Measurements from ENCODE around the gene PLEKHN1.

The PLEKHN1 gene

DNA sequence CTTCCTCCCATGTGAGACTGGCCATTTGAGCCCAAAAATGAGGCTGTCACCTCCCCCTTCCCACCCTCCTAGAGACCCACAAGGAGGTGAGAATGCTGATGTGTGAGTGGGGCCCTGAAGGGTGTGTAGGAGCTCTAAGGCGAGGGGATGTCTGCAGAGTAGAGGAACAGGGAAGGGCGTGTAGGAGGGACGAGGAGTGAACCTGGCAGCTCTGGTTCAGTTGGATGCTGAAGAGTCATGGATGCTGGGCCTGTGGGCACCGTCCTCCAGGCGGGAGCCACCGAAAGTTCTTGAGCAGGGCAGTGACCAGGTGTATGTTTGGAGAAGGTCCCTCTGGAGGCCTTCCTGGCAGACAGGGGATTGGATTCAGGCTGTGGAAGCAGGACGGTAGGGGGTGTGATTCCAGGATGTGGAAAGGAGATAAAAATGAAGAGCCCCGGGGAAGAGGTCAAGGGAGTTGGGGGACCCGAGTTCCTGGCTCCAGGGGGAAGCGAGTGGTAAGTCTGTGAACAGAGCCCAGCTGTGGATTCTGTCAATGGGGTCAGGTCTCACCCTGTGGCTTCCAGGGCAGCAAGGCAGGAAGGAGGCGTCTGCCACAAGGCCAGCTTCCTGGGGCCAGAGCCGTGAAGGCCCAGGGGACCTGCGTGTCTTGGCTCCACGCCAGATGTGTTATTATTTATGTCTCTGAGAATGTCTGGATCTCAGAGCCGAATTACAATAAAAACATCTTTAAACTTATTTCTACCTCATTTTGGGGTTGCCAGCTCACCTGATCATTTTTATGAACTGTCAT lies 34.7 kb upstream of the PLEKHN1 start:
- no peak for DNase-seq

DNA sequence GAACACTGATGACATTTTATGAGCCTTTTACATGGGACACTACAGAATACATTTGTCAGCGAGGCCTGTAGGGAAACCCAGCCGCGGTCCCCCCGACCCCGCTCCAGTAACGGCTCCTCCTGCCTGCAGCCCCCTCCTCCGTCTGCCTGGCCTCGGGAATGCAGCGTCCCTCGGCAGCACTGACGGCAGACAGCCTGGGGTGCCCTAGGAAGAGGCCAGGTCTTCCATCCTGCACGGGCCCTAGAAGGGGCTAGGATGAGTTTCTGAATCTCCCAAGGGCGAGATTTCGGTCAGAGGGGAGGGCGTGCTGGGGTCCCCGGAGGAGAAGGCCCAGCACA lies 34.1 kb upstream of the PLEKHN1 start:
- no peak for DNase-seq

DNA sequence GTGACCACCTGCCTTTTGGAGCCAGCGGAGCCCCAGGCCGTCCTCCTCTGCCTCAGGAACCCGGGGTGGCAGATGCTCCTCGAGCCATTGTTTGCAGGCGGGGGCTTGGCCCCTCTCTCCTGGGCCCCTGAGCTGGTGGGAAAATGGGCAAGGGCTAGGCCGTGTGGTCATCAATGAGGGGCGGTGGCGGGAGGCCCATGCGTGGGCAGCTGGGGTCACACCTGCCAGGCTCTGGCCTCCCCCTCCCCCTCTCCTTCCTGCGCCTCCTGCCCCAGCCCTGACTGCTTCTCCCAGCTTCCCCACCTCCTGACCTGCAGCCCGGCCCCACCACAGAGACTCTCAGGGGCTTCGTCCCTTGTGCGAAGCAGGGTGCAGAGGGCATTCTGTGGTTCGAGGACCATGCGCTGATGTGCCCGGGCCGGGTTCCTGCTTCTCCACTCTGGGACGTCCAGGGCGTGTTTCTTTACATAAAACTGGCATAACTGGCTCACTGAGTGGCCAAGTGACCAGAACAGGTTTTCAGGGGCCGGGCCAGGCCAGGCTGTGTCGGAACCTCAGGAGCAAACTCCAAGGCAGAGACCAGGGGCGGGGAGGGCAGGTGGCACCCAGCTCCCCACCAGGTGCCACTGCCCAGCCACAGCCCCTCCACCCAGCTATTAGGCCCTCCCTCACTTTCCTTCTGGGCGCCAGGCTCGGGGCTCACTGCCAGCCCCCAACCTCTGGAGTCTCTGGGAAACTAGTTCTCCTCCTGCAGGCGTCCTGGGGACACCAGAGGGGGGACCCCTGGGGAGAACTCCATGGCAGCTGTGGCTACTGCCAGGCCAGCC lies 33.3 kb upstream of the PLEKHN1 start:
- no peak for DNase-seq

DNA sequence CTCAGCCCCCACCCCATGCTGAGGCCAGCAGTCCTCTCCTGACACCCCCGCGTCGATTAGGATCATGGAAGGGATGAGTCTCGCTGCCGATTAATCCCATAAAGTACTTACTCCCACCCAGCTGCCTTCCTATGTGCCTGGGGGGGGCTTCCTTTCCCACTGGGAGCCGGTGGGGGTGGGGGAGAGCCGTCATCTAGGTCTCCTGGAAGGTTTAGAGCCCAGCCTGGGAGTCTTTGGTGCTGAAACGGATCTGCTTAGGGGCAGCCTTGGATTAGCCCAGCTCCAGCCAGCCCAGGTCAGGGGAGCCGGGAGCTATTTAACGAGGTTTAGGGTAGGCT lies 32.7 kb upstream of the PLEKHN1 start:
- DNase-seq, result no peak

DNA sequence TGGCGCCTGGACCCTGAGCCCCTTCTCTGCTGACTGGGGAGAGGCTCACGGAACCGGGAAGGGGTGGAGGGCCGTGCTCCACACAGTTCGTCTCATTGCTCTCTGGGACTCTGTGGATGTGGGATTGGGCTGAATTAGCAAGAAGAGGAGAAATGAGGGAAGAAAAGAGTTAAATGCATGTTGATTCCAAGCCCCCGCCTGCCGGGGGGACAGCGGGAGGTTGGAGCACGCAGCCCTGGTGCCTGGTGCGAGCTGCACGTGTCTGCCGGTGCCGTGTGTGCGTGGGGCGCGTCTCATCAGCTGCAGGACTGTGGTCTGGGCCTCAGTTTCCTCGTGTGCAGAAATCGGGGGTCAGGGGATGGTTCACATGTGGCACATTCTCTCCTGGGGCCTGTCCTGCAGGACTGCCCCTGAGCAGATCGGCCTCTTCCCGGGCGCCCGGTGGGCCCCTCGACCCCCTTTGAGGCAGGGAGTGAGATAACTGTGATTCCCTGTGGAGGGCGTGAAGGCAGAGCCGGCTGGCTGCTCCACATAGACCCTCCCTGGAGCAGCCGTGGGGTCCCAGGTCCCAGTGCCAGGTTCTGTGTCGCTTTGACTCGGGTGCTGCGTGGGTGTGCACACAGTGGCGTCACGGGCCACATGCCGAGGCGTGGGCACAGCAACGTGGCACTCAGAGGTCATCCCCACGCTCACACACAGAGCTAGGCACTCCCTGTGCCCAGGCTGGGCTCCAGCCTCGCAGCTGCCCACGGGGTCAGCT lies 31.1 kb upstream of the PLEKHN1 start:
- DNase-seq, result no peak

DNA sequence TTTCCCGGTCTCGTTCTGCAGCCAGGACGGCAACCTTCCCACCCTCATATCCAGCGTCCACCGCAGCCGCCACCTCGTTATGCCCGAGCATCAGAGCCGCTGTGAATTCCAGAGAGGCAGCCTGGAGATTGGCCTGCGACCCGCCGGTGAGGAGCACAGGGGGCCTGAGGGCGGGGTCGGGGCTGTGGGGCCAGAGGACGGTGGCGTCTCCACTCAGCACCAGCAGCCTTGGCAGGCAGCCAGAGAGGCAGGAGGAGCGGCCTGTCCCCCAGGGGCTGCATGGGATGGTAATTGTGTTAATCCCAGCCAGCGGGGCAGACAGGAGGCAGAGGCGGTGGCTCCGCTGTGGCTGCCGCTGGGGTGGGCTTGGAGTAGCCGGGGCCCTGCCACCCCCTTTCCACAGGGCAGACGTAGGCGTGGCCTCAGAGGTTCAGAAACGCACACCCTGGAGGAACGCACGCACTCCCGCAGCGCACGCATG lies 30.5 kb upstream of the PLEKHN1 start:
- no peak for DNase-seq

DNA sequence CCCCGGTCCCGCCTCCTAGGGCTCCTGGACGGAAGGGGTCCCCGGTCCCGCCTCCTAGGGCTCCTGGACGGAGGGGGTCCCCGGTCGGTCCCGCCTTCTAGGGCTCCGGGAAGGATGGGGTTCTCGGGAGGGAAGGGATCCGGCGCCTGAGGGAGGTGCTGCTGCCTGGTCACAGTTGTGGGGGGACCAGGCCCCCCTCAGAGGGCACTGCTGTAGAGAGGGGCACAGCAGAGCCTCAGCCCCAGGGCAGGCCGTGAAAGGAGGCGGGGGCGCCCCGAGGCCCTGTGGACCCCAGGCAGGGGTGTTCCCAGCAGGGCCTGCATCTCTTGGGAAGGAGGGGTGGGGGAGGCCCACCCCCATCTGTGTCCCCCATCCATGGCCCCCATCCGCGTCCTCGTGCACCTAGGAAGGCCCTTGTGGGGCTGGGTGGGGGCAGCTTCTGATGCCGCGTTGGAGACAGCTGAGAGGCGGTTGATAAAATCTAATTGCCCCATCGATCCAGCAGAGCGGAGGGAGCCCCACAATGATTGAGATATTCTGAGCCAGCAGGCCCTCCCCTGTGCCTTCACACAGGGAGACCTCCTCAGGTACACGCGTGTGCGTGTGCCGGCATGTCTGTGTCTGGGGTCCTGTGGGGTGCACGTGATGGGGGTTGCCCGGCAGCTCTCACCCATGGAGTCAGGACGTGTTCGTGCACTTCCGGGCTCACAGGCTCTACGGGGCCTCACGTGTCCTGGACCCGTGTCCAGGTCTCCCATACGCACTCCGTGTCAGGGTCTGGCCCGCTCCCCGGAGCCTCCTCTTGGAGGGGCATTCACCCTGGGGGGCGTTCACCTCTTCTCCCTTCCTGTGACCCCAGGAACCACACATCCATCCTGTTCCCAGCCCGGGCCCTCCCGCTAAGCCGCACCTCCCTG lies 29.7 kb upstream of the PLEKHN1 start:
- DNase-seq, result no peak

DNA sequence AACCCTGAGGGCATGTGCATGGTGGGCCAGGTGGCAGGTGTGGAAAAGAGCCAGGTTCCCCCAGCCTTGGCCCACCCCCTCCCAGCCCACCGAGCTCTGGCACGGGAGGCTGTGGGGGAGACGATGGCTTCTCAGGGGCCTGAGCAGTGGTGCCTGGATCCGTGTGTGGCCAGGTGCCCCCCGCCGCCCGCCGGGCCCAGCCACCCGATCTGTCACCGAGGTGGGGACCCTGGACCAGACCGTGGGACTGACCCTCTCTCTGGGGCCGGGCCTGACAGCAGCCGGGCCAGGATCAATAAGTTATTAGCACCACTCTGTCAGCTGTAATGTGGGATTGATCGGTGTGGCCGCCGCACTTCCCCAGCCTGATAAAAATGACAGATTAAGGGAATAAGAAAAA lies 28.8 kb upstream of the PLEKHN1 start:
- no peak for DNase-seq

DNA sequence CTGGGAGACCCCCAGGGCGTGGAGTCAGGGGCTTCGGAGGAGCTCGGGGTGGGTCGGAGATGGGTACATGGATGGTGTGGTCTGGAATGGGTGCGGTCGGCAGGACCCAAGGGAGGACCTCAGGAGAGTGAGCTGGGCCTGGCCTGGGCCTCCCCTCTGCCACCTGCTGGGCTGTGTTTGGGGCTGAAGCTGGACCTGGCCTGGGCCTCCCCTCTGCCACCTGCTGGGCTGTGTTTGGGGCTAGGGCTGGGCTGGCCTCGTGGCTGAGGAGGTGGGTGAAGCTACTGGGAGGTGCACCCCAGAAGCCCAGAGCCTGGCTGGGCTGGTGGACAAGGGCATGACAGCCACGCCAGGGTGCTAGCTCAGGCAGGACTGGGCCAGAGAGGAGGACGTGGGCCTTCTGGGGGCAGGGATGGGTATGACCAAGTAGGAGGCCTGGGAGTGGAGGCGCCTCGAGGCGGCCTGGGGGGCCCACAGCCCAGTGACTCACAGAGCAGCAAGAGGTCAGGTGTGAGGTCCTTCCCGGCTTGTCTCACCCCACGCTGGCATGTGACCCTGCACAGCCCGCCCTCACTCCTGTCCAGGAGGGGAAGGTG lies 28.1 kb upstream of the PLEKHN1 start:
- DNase-seq, result no peak

DNA sequence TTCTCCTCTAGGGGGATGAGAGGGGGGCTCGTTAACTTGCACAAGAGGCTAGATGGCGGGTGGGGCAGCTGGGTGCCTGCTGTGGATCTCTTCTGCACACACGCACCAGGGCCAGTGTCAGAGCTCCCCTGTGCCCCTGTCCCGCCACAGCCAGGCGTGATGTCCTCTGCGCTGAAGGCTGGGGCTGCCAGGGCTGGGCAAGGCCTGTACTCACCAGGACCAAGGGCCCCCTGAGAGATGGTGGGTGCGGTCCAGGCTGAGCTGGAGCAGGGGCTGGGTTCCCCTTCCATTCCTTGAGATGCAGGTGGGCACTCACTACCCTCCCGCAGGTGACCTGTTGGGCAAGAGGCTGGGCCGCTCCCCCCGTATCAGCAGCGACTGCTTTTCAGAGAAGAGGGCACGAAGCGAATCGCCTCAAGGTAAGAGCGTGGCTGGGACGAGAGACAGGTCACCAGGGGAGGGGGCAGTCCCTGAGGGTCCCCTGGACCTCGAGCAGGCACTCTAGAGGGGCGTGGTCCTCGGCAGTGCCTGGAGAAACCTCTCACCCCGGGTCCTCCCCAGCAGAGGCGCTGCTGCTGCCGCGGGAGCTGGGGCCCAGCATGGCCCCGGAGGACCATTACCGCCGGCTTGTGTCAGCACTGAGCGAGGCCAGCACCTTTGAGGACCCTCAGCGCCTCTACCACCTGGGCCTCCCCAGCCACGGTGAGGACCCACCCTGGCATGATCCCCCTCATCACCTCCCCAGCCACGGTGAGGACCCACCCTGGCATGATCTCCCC lies 27.4 kb upstream of the PLEKHN1 start:
- DNase-seq, result no peak

DNA sequence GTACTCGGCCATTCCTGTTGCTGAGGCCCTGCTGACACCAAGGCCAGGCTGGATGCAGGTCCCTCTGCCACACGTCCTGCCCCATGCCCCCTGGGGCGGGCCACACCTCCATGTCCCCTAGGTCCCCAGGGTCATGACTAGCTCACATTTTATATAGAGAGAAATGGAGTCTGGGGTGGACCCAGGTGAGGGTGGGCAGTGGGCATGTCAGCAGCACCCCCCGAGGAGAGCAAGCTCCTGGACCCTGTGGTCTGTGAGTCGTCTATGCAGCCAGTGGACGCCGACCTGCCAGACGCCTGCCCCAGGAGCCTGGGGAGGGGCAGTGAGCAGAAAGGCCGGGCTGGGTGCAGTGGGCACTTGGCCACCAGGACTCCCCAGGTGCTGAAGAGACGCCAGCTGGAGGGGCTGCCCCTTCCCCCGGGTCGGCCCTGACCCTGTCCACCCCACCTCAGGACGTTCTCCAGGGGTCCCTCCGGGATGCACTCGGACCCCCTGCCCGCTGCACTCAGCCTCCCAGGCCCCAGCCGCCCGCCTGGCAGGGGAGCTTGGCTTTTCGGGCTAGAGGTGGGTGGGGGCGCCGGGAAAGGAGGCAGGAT lies 26.7 kb upstream of the PLEKHN1 start:
- no peak for DNase-seq

DNA sequence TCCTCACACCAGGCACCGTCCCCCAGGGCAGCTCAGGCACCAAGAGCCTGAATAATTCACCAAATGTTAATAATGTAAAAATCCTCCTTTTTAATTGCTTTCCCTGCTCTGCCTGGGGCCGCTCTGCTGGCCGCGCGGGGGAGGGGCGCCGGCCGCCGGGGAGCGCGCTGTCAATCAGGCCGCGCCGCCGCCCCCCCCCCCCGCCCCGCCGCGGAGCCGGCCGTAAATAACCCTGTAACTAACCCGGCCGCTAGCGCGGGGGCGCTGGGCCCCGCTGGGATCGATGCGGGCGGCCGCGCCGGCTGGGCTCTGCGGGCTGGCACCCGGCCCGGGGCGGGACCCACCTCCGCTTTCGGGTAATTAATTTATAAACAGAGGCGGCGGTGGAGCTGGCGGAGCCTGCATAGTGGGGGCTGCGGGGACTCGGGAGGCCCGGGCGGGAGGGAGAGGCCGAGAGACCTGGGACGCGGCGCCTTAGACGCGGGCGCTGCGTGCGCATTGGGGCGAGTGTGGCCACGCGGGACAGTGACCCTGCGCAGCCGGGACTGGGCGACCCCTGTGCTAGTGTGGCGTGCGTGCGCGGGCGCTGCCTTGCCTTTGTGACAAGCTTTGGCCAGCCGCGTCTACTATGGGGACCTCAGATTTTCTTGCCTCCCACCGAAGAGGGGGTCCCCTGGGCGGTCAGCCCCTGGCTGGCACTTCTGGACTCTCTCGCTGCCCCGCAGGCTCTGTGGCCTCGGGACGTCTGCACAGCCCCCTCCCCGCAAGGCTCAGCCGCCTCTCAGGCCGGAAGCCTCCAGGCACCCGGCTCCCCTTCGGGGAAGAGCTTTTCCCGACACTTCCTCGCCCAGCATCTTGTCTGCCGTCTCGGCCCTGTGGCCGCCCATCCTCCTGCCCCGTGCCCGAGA lies 25.9 kb upstream of the PLEKHN1 start:
- DNase-seq, result no peak

DNA sequence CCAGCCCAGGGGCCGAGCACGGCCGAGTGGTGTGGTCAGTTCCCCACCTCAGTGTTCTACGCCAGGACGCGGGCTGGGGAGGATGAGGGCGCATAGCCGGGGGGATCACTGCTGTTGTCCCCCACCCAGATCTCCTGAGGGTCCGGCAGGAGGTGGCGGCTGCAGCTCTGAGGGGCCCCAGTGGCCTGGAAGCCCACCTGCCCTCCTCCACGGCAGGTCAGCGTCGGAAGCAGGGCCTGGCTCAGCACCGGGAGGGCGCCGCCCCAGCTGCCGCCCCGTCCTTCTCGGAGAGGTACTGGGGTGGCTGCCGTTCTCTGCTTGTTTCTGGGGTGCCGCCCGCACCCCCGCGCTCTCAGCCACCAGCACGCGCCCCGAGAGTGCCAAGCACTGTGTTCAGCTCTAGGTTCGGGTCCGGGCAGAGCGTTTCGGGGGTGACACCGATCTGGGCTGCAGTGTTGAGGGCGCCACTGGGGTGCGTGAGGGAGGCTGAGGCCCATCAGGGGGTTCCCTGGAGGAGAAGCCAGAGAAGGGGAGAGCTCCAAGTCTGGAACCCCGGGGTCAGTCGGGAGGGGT lies 25.2 kb upstream of the PLEKHN1 start:
- no peak for DNase-seq

DNA sequence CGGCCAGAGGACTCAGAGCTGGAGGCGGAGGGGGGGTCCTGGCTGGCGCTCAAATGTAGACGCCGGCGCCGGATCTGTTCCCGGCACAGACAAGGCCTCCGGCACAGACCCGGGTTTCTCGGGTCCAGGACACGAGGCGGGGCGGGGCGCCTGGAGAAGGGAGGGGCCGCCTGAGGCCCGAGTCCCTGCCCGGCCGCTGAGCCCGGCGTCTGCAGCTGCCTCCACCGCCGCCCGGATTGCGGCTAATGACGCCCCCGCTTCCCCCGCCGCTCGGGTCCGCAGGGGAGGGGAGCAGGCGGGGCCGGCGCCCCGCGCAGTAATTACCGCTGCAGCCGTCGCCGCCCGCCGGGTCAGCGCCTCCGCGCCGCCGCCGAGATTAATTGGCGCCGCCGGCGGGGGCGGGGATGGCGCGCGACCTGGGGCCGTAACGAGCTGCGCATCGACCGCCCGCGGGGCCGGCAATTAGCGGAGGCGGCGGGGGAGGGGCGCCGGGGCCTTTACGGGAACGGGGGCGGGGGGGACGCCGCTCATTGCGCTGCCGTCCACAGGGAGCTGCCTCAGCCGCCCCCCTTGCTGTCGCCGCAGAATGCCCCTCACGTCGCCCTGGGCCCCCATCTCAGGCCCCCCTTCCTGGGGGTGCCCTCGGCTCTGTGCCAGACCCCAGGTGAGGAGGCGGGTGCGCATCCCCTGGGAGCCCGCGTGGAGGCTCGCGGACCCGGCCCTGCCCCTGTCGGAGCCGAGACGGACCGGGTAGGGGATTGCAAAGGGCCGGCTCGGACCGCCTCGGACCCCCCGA lies 24.5 kb upstream of the PLEKHN1 start:
- DNase-seq, result no peak

DNA sequence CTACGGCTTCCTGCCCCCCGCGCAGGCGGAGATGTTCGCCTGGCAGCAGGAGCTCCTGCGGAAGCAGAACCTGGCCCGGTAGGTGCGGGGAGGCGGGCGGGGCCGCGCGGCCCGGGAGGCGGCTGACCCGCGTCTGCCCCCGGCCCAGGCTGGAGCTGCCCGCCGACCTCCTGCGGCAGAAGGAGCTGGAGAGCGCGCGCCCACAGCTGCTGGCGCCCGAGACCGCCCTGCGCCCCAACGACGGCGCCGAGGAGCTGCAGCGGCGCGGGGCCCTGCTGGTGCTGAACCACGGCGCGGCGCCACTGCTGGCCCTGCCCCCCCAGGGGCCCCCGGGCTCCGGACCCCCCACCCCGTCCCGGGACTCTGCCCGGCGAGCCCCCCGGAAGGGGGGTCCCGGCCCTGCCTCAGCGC lies 23.9 kb upstream of the PLEKHN1 start:
- no peak for DNase-seq

DNA sequence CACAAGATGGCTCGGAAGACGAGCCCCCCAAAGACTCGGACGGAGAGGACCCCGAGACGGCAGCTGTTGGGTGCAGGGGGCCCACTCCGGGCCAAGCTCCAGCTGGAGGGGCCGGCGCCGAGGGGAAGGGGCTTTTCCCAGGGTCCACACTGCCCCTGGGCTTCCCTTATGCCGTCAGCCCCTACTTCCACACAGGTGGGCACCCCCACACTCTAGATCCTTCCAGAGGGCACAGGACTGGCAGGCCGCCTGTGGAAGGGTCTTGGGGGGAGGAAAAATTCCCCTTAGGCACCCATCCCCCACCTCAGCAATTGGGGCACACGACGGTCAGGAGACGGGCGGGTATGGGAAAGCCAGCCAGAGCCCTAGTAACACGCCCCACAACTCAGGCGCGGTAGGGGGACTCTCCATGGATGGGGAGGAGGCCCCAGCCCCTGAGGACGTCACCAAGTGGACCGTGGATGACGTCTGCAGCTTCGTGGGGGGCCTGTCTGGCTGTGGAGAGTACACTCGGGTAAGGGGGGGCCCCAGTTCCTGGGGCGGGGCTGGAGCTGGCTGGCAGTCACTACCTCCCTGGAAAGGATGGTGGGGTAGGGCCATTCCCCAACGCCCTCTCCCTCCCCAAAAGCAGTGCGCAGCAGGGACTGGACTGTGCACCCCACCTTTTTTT lies 23.3 kb upstream of the PLEKHN1 start:
- no peak for DNase-seq

DNA sequence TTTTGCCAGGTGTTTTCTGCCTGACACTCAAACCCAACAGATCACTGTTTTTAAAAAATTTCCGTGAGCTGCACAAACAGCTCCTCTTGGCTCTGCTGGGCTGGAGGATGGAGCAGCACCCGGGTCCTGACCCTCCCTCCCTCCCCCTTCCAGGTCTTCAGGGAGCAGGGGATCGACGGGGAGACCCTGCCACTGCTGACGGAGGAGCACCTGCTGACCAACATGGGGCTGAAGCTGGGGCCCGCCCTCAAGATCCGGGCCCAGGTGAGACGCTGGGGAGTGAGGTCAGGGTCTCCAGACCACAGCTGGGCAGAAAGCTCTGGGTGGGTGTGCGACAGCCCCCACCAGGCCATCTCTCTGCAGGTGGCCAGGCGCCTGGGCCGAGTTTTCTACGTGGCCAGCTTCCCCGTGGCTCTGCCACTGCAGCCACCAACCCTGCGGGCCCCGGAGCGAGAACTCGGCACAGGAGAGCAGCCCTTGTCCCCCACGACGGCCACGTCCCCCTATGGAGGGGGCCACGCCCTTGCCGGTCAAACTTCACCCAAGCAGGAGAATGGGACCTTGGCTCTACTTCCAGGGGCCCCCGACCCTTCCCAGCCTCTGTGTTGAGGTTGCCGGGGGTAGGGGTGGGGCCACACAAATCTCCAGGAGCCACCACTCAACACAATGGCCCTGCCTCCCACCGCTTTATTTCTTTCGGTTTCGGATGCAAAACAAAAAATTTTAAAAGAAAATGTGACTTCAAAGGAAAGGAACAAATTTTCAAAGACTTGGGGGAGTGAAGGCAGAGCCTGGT lies 22.5 kb upstream of the PLEKHN1 start:
- DNase-seq, result no peak
